CD4-positive, alpha-beta T cell treated with Interleukin-15 for 1 hour (primary cell): Measurements from ENCODE around the gene NOD1.
"Not testable (repeated sequence)": the region's sequence is repeated elsewhere in the genome, so short reads cannot be mapped to it uniquely, and the experiment has no call there.

Experiments used
- DNase-seq: peaks from one replicate; pipeline ENCODE4 v3.0.0-alpha.2; 2020

The NOD1 gene, protein sequence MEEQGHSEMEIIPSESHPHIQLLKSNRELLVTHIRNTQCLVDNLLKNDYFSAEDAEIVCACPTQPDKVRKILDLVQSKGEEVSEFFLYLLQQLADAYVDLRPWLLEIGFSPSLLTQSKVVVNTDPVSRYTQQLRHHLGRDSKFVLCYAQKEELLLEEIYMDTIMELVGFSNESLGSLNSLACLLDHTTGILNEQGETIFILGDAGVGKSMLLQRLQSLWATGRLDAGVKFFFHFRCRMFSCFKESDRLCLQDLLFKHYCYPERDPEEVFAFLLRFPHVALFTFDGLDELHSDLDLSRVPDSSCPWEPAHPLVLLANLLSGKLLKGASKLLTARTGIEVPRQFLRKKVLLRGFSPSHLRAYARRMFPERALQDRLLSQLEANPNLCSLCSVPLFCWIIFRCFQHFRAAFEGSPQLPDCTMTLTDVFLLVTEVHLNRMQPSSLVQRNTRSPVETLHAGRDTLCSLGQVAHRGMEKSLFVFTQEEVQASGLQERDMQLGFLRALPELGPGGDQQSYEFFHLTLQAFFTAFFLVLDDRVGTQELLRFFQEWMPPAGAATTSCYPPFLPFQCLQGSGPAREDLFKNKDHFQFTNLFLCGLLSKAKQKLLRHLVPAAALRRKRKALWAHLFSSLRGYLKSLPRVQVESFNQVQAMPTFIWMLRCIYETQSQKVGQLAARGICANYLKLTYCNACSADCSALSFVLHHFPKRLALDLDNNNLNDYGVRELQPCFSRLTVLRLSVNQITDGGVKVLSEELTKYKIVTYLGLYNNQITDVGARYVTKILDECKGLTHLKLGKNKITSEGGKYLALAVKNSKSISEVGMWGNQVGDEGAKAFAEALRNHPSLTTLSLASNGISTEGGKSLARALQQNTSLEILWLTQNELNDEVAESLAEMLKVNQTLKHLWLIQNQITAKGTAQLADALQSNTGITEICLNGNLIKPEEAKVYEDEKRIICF

DNA sequence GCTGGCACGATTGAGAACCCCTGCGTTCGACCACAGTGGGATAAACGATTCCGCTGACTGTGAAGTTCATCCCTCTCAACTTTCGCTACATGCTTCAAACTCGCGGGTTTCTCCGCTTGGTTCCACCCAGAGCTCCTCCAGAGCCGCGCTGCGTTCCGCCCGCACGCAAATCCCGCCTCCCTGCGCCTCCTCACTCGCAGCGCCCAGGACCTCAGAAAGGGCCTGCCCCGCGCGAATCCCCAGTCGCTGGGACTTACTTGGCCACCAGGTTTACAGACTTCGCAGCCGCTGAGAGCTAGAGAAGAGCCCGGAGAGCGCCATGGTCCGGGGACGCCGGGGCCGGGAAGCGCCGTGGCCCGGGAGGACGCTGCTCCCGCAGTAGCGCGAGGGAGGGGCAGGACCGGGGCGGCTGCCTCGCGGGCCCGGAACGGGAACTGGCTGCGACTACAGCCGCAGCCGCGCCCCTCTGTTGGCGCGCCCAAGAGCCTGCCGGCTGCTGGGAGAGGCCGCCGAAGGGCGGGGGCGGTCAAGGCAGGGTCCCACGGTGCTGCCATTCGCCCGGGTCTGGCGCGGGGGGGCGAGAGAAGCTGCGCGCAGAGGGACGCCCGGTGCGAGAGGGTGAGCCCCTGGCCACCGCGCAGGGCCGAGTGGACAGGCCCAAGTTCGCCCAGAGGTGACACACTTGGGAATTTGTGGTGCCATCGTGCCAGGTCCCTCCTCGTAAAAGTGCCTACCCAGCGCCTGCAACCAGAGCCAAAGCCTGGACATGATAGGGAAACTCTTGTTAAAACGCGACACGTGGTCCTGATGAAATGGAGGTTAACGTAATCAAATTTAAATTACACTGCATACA is at the start of gene NOD1:
NOD1 (minus strand) TSS at position 436 of the 853 bp plus-strand sequence. CDS start 21,863 bp downstream, outside the sequence.
- peak; percentile 57 for DNase-seq

DNA sequence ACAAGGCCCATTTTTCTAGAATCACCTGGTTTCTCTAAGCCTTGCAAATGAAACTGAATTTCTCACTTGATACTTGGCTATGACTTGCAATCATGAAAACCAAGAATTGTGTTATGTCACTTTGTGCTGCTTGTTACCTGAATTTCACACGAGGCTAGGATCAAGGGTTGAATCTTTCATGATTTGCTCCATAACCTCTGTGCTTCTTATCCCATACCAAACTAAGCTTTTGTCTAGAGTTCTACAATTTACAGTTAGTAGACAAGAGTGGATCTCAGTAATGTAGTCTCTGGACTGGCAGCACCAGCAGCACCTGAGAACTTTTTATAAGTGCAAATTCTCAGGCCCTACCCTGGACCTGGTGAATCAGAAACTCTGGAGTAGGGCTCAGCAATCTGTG is 48.7 kb upstream of the NOD1 start:
- not testable (repeated sequence) for DNase-seq

DNA sequence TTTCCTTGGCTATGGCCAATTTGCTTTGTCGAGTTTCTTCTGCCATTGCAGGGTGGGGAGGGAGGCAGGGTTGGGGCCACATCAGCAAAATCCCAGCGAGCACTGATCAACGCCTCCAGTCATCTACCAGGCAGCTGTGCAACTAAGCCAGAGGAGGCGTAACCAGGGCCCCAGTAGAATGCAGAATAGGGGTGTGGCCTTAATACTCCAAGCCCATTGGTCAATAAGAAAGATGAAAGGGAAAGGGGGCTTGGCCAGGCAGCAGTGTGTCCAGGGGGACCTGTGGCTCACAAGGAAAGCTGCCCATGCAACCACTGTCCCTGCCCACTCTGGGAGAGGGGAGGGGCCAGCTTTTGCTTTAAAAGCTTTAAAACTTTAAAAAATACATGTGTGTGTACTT is 47.6 kb upstream of the NOD1 start:
- DNase-seq, result no peak

DNA sequence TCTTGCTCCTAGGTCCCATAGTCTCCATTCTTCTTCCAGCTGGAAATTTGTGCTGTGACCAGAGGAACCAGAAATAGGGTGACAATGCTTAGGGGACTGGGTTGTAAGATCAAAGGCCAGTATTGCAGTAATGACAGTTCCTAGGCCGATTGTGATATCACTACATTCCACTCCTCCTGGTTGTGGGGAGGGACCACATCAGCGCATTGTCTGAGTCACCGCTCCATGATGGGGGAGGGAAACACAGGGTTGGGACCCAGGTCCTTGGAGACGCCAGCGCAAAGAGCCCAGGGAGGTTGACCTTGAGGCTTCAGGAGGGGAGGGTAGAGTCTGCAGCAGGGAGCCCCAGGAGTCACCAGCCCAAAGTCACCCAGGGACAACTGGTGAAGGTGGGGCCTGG is 46.8 kb upstream of the NOD1 start:
- no peak for DNase-seq

DNA sequence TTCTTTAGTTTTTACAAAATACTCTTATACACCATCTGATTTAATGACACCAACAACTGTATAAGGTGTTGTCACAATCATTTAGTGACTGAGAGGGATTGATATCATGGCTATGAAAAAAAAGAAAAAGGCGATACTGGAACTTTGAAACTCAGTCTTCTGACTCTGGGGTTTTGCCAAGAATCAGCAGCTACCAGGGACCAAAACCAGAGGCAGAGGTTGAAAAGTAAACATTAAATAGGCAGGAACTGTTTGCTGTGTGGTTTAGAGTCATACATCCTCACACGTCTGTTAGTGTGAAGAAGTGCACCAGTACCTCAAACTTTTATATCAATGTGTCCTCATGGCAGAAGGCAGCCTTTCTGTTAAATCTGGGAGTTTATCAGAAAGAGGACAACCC is 46.0 kb upstream of the NOD1 start:
- DNase-seq, result no peak

DNA sequence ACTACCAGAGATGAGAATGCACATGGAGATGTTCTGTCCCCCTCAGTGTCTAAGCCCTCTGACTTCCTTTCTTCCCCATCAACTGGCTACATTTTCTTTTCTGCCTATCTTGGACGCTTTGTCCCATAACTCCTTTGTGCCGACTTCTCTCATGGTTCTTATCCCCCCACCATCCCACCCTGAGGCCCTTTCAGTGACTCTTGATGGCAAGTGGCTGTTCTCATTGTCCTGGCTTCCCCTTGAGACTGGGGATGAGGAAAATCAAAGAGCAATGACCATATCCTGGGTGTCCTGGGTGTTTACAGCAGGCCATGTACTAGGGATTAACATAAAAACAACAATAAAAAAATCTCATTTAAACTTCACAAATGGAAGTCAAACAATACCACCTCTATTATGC is 44.9 kb upstream of the NOD1 start:
- no peak for DNase-seq

DNA sequence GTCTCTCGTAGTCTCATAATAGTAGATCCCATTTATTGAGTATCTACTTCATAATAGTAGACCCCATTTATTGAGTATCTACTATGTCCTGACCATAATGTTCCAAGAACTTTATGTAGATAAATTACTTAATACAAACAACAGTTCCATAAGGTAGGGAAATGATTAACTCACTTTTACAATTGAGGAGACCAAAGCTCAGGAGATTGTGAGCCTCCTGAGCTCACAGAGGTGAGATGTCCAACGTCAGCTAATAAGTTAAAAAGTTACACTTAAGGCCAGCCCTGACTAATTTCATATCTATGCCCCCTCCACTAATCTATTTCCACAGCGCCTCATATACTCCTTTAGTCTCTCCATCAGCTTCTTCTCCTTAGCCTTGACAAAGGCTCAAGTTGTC is 43.6 kb upstream of the NOD1 start:
- no peak for DNase-seq

DNA sequence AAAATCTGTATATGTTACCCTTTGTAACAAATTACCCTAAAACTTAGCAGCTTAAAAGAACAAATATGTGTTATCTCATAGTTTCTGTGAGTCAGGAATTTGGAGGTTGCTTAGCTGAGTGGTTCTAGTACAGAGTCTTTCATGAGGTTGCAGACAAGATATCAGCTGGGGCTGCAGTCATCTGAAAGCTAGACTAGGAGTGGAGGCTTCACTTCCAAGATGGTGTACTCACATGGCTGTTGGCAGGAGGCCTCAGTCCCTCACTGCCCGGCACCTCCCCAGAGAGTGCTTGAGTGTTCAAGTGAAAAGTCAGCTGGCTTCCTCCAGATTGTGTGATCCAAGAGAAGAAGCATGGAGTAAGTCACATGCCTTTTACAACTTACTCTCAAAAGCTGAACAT is 42.9 kb upstream of the NOD1 start:
- no peak for DNase-seq

DNA sequence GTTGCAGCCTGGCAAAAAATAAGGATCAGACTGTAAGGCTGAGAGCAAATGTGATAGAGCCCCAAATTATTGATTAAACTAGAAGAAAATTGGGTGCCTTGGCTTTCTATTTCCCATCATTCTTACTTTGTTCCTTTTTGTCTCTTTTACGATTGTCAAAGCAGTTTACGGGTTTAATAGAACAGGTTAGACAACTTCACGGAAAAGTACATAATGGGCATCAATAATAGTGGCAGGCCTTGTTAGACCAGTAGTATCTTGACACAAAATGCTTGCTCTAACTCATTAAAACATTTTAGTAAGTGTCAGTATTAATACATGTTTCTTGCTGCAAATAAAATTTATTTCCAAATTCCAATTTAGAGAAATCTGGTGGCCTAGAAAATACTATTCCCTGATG is 40.5 kb upstream of the NOD1 start:
- DNase-seq, result no peak

DNA sequence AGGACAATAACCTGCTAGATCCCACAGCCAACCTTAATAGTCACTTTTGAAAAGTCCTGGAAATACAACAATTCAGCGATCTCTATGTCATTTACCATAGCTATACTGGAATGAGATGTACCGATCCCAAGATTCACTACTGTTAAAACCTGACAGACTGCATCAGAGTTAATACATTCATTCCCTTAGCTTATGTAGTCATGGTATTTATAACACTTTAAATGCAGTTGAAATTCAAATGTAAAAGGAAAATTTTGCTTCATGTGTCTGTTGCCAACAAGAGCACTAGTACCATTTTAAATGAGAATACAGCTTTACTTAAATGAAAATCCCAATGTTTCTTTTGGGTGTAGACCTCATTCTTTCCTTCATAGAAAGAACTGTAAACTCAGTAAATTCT is 37.2 kb upstream of the NOD1 start:
- no peak for DNase-seq

DNA sequence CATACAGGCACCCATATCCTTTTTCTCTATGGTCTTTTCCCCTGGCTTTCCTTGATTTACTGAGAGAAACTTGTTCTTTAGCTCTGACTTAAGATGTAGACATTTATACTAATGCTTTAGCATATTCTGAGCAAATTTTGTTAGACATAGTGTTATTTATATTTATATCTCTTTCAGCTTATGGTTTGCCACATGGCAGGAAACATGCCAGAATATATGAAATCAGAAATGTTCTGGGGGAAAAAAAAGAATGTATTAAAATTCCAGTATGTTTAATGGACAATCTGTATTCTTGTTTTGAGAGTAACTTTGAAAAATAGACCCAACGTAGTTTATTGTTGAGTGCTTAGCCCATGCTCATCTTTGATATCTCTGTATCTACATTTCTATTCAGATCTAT is 36.2 kb upstream of the NOD1 start:
- DNase-seq, result no peak

DNA sequence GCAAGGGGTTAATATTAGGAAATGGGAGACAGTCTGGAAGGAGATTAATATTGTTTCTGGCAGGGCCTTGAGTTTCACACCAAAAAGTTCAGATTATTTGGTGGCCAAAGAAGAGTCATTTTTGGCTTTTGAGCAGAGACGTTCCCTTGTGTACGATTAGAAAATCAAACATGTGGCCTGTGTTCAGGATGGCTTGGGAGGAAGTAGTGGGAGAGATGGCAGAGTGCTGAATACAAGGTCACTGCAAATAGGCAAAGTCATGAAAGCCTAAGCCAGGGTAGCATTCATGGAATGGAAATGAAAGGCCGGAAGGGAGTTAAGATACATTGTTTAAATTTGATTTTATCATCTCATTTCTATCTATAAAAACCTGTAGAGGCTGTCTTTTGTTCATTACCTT is 35.6 kb upstream of the NOD1 start:
- no peak for DNase-seq

DNA sequence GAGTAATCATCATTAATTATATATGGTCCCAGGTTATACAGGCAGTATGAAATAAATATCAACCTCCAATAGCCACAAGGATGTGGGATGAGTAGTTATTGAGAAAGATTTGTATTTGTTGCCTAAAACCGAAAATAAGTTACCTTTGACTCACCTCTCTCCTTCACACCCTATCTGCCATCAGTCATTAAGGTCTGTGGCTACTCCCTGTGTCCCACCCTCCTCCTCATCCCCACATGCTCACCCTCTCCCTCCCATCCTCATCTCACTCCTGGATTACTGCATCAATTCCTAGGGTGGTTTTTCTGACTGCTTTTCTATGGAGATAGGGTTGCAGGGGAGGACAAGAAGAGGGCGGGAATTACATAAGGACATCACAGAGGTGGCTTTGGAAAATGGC is 35.2 kb upstream of the NOD1 start:
- DNase-seq, result no peak

DNA sequence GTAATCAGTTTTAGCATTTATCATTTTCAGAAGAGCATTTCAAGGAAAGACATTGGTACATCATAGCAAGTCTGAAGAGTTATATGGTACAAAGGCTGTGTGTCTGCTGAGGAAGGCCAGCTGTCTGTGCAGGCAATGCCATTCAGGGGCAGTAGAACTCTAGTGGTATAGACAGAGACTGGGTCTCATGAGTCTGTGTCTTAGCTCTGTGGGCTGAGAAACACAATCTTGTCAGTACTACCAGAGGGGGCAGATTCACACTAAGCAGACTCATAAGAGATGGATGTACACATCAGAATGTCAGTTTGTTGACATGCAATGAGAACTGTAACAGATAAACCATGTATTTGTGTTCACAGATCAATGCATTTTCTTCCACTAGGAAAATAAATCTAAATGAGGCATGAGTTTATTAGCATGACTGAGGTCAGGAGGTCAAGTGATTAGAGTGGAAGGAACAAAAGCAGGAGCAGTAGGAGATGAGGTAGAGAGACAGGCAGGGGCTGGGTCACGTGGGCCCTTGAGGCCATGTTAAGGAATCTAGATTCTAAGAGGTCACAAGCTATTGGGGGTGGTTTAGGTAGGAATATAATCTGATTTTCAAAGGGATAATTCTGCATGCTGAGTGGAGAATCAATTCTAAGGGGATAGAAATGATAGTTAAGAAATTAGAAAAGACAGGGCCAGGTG is 33.5 kb upstream of the NOD1 start:
- no peak for DNase-seq

DNA sequence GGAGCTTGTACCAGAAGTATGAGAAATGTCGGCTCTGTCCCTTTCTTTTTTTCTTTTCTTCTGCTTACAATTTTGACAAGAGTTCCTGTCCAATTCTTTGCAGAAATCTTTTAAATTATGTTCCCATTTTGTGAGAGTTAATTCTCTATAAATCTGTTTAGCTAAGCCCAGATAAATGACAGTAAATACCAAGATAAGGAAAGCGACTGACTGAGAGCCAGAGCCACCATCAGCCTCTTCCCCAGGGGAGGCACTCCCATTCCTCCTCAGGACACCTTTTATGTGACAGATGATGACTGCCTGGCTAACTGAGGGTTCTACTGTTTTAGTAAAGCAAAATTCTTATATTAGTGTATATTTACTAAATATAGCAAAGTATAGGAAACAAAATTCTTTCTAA is 32.9 kb upstream of the NOD1 start:
- DNase-seq, result no peak

DNA sequence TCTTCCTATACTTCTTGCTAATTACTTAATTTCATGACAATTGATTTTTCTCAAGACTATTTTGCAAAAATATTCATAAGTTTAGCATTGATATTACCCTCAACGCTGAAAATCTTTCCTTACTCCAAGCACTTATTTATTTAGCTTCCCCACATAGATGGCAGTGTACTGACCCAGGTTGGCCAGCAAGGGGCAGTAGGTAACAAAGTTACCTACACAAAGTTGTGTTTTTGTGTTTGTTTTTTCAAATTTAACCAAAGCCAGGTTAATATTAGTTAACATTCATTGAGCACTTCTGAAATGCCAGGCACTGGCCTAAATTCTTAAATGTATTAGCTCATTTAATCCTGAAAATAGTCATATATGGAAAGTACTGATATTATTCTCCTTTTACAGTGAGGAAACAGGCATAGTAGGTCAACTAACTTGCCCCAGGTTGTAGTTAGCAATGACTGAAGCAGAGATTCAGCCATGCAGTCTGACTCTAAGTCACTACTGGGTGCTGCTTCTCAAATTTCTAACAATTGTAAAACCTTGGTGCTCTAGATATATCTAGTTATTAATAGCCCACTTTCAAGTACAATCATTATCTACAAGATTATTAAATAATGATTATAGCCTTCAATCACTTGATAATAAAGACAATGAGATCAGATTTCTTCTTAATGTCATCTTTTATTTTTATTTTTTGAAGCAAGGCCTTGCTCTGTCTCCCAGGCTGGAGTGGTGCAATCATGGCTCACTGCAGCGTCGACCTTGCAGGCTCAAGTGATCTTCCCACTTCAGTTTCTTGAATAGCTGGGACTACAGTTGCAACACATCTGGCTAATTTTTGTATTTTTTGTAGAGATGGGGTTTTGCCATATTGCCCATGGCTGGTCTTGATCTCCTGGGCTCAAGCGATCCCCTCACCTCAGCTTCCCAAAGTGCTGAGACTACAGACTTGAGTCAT is 31.8 kb upstream of the NOD1 start:
- peak; percentile 25 for DNase-seq

DNA sequence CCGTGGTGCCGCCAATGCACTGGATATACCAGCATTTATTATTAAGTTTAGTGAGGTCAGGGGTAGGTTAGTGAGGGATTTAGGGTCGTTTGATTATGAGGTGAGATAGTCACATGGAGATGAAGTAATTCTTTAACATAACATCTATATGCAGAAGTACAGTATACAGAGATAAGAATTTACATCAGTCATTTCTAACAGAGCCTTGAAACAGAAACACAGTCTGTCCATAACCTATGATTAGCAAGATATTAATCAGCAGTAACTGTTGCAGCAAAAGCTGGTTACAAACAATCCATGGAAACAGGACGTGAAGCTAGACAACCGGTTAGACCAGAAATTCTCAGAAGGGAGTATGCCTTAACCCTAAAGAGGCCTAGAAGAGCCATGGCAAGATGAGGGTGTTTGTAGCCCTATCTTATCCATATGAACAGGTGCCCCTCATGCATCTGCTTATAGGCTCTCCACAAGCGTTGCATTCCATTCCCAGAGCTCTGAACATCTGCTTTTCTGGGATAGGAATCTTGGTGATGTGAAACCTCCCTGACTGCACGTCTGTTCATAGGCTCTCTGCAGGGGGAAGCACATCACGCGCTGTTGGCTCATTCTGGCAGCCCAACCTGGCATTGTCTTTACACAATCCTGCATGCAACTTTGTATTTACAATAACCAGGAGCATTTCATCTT is 30.7 kb upstream of the NOD1 start:
- not testable (repeated sequence) for DNase-seq

DNA sequence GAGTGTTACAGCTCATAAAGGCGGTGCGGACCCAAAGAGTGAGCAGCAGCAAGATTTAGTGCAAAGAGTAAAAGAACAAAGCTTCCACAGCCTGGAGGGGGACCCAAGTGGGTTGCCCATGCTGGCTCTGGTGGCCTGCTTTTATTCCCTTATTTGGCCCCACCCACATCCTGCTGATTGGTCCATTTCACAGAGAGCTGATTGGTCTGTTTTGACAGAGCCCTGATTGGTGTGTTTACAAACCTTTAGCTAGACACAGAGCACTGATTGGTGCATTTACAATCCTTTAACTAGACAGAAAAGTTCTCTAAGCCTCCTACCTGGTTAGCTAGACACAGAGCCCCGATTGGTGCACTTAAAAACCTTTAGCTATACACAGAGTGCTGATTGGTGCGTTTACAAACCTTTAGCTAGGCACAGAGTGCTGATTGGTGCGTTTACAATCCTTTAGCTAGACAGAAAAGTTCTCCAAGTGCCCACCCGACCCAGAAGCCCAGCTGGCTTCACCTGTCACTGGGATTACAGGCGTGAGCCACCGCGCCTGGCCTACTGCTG is 28.8 kb upstream of the NOD1 start:
- not testable (repeated sequence) for DNase-seq

DNA sequence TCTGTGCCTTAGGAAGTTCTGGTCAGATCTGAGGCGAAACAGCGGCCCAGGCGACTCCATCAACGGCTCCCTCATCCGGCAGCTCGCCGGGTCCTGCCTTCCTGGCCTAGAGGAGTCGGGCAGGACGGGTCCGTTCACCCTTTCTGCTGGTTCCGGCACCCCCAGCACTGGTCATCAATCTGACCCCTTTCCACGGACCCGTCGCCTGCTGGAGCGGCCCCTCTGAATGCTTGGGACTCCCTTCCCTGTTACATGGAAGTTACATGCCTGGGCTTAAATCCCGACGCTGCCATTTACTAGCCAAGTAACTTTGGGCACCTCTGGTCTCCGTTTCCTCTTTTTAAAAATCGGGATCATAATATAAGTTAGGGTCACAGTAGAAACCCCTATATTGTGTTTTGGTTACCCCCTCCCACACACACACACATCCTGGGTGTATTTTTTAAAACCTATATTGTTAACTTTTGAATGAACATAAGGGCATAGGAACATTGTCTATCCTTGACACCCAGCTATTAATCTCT is 26.7 kb upstream of the NOD1 start:
- no peak for DNase-seq
